ENCODE measurements around the gene DDIT3.

DNA sequence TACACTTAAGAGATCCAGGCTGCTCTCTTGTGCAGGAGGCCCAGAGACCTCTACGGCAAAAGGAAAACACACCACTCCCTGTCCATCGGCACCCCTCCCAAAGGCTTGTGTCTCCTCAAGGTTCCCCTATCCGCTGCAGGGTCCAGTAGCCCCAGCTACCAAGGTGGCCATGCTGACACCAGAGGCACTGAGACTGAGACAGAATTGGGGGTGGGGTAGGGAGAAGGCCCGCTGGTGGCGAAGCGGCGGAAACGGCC, 590 bp downstream of the DDIT3 start:
- TF ChIP-seq, protein P1, sequence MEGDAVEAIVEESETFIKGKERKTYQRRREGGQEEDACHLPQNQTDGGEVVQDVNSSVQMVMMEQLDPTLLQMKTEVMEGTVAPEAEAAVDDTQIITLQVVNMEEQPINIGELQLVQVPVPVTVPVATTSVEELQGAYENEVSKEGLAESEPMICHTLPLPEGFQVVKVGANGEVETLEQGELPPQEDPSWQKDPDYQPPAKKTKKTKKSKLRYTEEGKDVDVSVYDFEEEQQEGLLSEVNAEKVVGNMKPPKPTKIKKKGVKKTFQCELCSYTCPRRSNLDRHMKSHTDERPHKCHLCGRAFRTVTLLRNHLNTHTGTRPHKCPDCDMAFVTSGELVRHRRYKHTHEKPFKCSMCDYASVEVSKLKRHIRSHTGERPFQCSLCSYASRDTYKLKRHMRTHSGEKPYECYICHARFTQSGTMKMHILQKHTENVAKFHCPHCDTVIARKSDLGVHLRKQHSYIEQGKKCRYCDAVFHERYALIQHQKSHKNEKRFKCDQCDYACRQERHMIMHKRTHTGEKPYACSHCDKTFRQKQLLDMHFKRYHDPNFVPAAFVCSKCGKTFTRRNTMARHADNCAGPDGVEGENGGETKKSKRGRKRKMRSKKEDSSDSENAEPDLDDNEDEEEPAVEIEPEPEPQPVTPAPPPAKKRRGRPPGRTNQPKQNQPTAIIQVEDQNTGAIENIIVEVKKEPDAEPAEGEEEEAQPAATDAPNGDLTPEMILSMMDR (conservative IDR thresholded peaks at IDR 0.05): no peak
- TF ChIP-seq EZH2 (IDR thresholded peaks at IDR 0.05; ENCODE audit: low read depth): no peak
